ENCODE data around the gene SBNO2. TPM values are rescaled to one million over a fixed set of nuclear protein-coding genes. Genes with fewer than 3 reads are reported as not detected.
A peak's percentile ranks its signal among the peaks of the same experiment; 100 is the strongest.

The SBNO2 gene
- total RNA-seq, 1 donor from 2014 or later, result 54.0 TPM

DNA sequence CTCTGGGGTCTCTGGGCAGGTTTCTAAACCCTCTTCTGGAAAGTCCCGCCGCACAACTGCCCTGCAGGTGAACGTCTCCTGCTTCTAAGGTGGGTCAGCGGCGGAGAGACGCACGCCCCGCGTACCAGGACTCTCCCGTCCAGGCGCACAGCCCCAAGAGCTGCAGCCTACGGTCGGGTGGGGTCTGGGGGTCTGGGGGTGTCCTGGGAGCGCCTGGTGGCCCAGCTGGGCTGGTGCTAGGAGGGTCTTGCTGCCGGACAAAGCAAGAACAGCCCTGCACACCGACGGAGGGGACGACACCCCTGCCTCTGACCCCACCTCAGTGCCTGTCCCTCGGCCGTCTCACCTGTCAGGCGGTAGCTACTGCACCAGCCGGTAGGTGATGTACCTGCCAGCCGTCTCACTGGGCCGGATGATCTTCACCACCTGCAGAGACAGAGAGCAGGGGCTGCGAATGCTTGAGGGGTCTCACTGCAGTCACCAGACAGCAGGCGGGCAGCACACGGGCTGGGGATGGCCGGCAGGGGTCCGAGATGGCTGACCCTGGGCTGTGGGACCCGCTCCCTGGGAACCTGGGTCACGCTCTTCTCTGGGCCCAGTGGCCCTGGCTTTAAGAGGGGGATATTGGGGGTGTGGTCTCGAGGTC lies 84.8 kb downstream of the SBNO2 start:
- Histone ChIP-seq H3K27ac (no peak overlapping the region), H3K36me3 (peaks cover 0 to 31% of the 10 kb centered on the region in 2 donors), H3K27me3 (no peaks in the 10 kb centered on the region), H3K4me3 (no peak overlapping the region), H3K9me3 (no peaks in the 10 kb centered on the region), H3K4me1 (peaks cover 20% of the 10 kb centered on the region)
- DNase-seq (ENCODE audit: extremely low spot score in 2 of 2), result no peak
- intact Hi-C loops (cut with DNase I), result no loop called here
- no peak for TF ChIP-seq POLR2A (IDR thresholded peaks at IDR 0.05)
- TF ChIP-seq, protein P1, sequence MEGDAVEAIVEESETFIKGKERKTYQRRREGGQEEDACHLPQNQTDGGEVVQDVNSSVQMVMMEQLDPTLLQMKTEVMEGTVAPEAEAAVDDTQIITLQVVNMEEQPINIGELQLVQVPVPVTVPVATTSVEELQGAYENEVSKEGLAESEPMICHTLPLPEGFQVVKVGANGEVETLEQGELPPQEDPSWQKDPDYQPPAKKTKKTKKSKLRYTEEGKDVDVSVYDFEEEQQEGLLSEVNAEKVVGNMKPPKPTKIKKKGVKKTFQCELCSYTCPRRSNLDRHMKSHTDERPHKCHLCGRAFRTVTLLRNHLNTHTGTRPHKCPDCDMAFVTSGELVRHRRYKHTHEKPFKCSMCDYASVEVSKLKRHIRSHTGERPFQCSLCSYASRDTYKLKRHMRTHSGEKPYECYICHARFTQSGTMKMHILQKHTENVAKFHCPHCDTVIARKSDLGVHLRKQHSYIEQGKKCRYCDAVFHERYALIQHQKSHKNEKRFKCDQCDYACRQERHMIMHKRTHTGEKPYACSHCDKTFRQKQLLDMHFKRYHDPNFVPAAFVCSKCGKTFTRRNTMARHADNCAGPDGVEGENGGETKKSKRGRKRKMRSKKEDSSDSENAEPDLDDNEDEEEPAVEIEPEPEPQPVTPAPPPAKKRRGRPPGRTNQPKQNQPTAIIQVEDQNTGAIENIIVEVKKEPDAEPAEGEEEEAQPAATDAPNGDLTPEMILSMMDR (IDR thresholded peaks at IDR 0.05), result no peak
- no peak for TF ChIP-seq POLR2AphosphoS5 (IDR thresholded peaks at IDR 0.05; ENCODE audit: insufficient read depth in 1 of 2, low read depth in 1 of 2)

DNA sequence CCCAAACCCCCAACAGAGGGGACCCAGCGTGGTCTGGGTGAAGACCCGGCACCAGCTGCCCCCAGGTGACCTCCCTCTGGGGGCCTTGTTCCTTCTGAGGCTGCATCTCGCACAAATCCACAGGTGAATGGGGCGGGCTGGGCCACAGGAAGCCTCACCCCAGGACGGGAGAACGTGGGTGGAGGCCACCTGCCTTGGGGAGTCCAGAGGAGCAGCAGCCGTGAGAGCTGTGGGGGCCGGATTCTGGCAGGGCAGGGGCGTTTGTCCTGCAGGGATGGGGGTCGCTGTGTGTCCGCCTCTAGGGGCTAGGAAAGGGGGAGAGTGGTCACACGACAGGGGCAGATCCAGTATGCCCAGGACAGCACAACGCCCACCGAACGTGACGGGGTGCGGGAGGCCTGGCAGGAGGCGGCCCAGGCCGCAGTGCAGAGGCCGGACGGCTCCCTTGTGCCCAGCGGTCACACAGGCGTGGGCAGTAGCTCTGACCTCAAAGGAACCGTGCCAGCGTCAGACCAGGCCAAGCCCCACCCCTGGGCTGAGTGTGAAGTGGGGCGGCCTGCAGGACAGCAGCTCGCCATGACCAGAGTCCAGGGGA lies 85.6 kb downstream of the SBNO2 start:
- Histone ChIP-seq H3K4me3 (no peak overlapping the region), H3K27me3 (no peaks in the 10 kb centered on the region), H3K4me1 (peaks cover 13% of the 10 kb centered on the region), H3K27ac (no peak overlapping the region), H3K9me3 (no peaks in the 10 kb centered on the region), H3K36me3 (peaks cover 0 to 31% of the 10 kb centered on the region in 2 donors)
- TF ChIP-seq POLR2A (IDR thresholded peaks at IDR 0.05) (no peak), POLR2AphosphoS5 (IDR thresholded peaks at IDR 0.05; ENCODE audit: insufficient read depth in 1 of 2, low read depth in 1 of 2) (no peak)
- TF ChIP-seq, protein P1 (IDR thresholded peaks at IDR 0.05), result no peak
- no peak for DNase-seq (ENCODE audit: extremely low spot score in 2 of 2)
- intact Hi-C loops (cut with DNase I), result no loop called here

DNA sequence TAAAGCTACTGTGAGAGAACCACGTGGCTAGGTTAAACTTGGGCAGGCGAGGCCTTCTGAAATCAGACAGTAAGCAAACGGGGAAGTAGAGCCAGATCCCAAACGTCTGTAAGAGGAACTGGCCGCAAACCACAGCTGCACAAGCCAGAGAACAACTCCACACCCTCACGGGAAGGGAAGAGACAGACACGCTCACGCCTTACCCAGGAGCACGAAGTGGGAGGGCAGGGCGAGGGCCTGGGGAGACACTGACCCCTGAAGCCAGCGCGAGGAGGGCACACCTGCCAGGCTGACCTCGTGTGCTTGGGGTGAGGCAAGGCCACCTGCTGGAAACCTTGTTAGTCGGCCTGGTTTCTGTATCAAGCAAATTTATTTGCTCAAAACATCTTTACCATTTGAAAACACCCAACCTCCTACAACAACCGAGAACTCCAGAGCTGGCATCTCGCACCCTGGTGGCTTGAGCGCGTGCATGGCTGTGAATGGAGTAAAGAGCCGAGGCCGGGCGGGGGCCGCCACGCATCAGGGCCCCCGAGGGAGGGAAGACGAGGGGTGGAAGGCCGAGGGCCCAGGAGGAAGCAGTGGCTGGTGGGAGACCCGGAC lies 86.2 kb downstream of the SBNO2 start:
- peaks cover 9% of the 10 kb centered on the region for H3K4me1 ChIP-seq
- H3K36me3 ChIP-seq, result peaks cover 0 to 31% of the 10 kb centered on the region in 2 donors
- H3K9me3 ChIP-seq, result no peaks in the 10 kb centered on the region
- DNase-seq (ENCODE audit: extremely low spot score in 2 of 2), result no peak
- TF ChIP-seq, protein P1 (IDR thresholded peaks at IDR 0.05), result no peak
- peak in 1 of 2 donors; percentile 14 for TF ChIP-seq POLR2AphosphoS5 (IDR thresholded peaks at IDR 0.05; ENCODE audit: insufficient read depth in 1 of 2, low read depth in 1 of 2)
- H3K27ac ChIP-seq, result no peak overlapping the region
- intact Hi-C loops (cut with DNase I), result no loop called here
- H3K4me3 ChIP-seq, result no peak overlapping the region
- H3K27me3 ChIP-seq, result no peaks in the 10 kb centered on the region

DNA sequence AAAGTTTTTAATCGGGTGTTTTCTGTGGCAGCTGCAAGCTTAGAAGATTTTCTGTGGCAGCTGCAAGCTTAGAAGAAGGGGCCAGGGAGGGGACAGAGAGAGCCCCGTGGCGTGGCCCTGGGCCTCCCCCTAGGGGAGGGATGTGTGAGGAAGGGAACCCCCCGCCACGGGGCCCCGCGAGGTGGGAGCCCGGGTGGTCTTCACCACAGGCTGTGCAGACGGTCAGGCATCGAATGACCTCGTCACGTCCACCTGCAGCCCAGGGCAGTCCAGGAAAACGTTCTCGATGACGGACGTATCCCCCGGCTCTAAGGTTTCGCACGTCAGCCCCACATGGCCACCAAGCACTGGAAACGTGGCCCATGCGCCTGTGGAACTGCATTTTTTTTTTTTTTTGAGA lies 87.5 kb downstream of the SBNO2 start:
- no peak for DNase-seq (ENCODE audit: extremely low spot score in 2 of 2)
- H3K27me3 ChIP-seq, result no peaks in the 10 kb centered on the region
- intact Hi-C loops (cut with DNase I), result no loop called here
- no peaks in the 10 kb centered on the region for H3K9me3 ChIP-seq
- TF ChIP-seq POLR2AphosphoS5 (IDR thresholded peaks at IDR 0.05; ENCODE audit: insufficient read depth in 1 of 2, low read depth in 1 of 2) (no peak), POLR2A (IDR thresholded peaks at IDR 0.05) (no peak)
- TF ChIP-seq, protein P1 (IDR thresholded peaks at IDR 0.05), result no peak
- H3K36me3 ChIP-seq, result peaks cover 0 to 25% of the 10 kb centered on the region in 2 donors
- H3K27ac ChIP-seq, result no peak overlapping the region
- no peak overlapping the region for H3K4me3 ChIP-seq
- peaks cover 21% of the 10 kb centered on the region for H3K4me1 ChIP-seq

Measured in vagina (tissue), 2 donors.